Endothelial cell of umbilical vein (primary cell): ENCODE data around the gene WARS2.

Source experiments
- TF ChIP-seq, protein P1 (sequence below): IDR thresholded peaks from 2 replicates; pipeline ENCODE4 v1.6.1; 2011; ENCODE audit not compliant: insufficient read depth, insufficient read length
- TF ChIP-seq, protein P2 (sequence below), 2 donors: IDR thresholded peaks; 1 replicate in 1 of 2; 2 replicates in 1 of 2; pipeline ENCODE4 v1.5.1; 2011; ENCODE audit warnings: low read length in 2 of 2, mild to moderate bottlenecking in 2 of 2, moderate library complexity in 2 of 2, control low read depth in 1 of 2, inconsistent platforms in 1 of 2, low read depth in 1 of 2; ENCODE audit not compliant: insufficient read depth in 1 of 2; ENCODE audit errors: extremely low read depth in 1 of 2

- TF ChIP-seq, protein P1, sequence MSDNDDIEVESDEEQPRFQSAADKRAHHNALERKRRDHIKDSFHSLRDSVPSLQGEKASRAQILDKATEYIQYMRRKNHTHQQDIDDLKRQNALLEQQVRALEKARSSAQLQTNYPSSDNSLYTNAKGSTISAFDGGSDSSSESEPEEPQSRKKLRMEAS = no peak
- TF ChIP-seq, protein P2, sequence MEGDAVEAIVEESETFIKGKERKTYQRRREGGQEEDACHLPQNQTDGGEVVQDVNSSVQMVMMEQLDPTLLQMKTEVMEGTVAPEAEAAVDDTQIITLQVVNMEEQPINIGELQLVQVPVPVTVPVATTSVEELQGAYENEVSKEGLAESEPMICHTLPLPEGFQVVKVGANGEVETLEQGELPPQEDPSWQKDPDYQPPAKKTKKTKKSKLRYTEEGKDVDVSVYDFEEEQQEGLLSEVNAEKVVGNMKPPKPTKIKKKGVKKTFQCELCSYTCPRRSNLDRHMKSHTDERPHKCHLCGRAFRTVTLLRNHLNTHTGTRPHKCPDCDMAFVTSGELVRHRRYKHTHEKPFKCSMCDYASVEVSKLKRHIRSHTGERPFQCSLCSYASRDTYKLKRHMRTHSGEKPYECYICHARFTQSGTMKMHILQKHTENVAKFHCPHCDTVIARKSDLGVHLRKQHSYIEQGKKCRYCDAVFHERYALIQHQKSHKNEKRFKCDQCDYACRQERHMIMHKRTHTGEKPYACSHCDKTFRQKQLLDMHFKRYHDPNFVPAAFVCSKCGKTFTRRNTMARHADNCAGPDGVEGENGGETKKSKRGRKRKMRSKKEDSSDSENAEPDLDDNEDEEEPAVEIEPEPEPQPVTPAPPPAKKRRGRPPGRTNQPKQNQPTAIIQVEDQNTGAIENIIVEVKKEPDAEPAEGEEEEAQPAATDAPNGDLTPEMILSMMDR (IDR thresholded peaks at IDR 0.05; ENCODE audit: extremely low read depth in 1 of 2, insufficient read depth in 1 of 2, low read depth in 1 of 2, low read length in 2 of 2) = no peak
These were observed 136.9 kb downstream of the WARS2 start for GRCh38 chr1:119003413-119004128.
